HEK293T (cell line): ENCODE data around the gene CARMIL3.

Source experiments
- BHLHE40 ChIP-seq: fragments of 450-650 bp; IDR thresholded peaks from 2 replicates; pipeline ENCODE4 v1.6.1; 2016; ENCODE audit warnings: mild to moderate bottlenecking, moderate library complexity, borderline replicate concordance
- FOXA1 ChIP-seq: fragments of 450-650 bp; IDR thresholded peaks from 2 replicates; pipeline ENCODE4 v1.6.1; 2016; ENCODE audit warnings: mild to moderate bottlenecking
- FOXM1 ChIP-seq: fragments of 450-650 bp; IDR thresholded peaks from 2 replicates; pipeline ENCODE4 v1.6.1; 2017; ENCODE audit warnings: mild to moderate bottlenecking, borderline replicate concordance
- NFRKB ChIP-seq: fragments of 450-650 bp; IDR thresholded peaks from 2 replicates; pipeline ENCODE4 v1.6.1; 2016; ENCODE audit warnings: mild to moderate bottlenecking, moderate library complexity
- PKNOX1 ChIP-seq: fragments of 450-650 bp; IDR thresholded peaks from 2 replicates; pipeline ENCODE4 v1.6.1; 2016
- SP1 ChIP-seq: fragments of 450-650 bp; IDR thresholded peaks from 2 replicates; pipeline ENCODE4 v1.6.1; 2017
- SUZ12 ChIP-seq: fragments of 450-650 bp; IDR thresholded peaks from 2 replicates; pipeline ENCODE4 v1.6.1; 2016; ENCODE audit warnings: mild to moderate bottlenecking
- TARDBP ChIP-seq: fragments of 450-650 bp; IDR thresholded peaks from 2 replicates; pipeline ENCODE4 v1.6.1; 2016

GRCh38 chr14:24113801-24114531 is 62.2 kb downstream of the CARMIL3 start:
- TF ChIP-seq SUZ12 (no peak), BHLHE40 (no peak), SP1 (no peak), NFRKB (no peak), PKNOX1 (no peak), FOXM1 (no peak), TARDBP (no peak), FOXA1 (no peak)
